Neural cell (in vitro differentiated cells): Measurements from ENCODE around the gene CLPX. TPM values are rescaled to one million over a fixed set of nuclear protein-coding genes. Genes with fewer than 3 reads are reported as not detected.

Experiments
- H2AFZ ChIP-seq: fragments of 200-600, 300-800 bp; sonication (generic), shearing (Covaris generic); 2 replicates; pipeline ENCODE4 v1.6.0; 2014; ENCODE audit warnings: low read depth, mild to moderate bottlenecking, antibody characterized with exemption, low read length, moderate library complexity
- H3F3A ChIP-seq: fragments of 200-600 bp; shearing (Covaris generic); 2 replicates; pipeline ENCODE4 v1.6.1; 2016; ENCODE audit warnings: mild to moderate bottlenecking, moderate library complexity, mixed read lengths, antibody characterized with exemption, low read length; ENCODE audit not compliant: insufficient read depth, poor library complexity, severe bottlenecking
- H3K27ac ChIP-seq: fragments of 200-600, 300-800 bp; sonication (generic), shearing (Covaris generic); 2 replicates; pipeline ENCODE4 v1.5.1; 2014; ENCODE audit warnings: mild to moderate bottlenecking, low read length, moderate library complexity
- H3K27me3 ChIP-seq: fragments of 300-800, 200-600 bp; sonication (generic), shearing (Covaris generic); 2 replicates; pipeline ENCODE4 v1.6.0; 2014; ENCODE audit warnings: mild to moderate bottlenecking, low read depth, low read length, moderate library complexity; ENCODE audit not compliant: insufficient read depth
- H3K36me3 ChIP-seq: fragments of 300-800, 200-600 bp; sonication (generic), shearing (Covaris generic); 2 replicates; pipeline ENCODE4 v1.5.1; 2014; ENCODE audit warnings: mild to moderate bottlenecking, antibody characterized with exemption, low read length, moderate library complexity; ENCODE audit not compliant: insufficient read depth
- H3K4me2 ChIP-seq: fragments of 300-800, 200-600 bp; sonication (generic), shearing (Covaris generic); 2 replicates; pipeline ENCODE4 v1.6.0; 2014; ENCODE audit warnings: mild to moderate bottlenecking, low read length
- H3K4me3 ChIP-seq: fragments of 300-800, 200-600 bp; sonication (generic), shearing (Covaris generic); 2 replicates; pipeline ENCODE4 v1.5.1; 2014; ENCODE audit warnings: mild to moderate bottlenecking, low read length, moderate library complexity
- H3K79me2 ChIP-seq: fragments of 200-600 bp; shearing (Covaris generic); replicated peaks from 2 replicates; pipeline ENCODE4 v1.6.0; 2014; ENCODE audit warnings: mild to moderate bottlenecking, low read length, moderate library complexity; ENCODE audit not compliant: insufficient read depth
- H3K9ac ChIP-seq: fragments of 300-800, 200-600 bp; sonication (generic), shearing (Covaris generic); 2 replicates; pipeline ENCODE4 v1.6.1; 2016; ENCODE audit warnings: mild to moderate bottlenecking, low read length, mixed read lengths
- H3K9me2 ChIP-seq: fragments of 200-600 bp; shearing (Covaris generic); 2 replicates; pipeline ENCODE4 v1.6.1; 2016; ENCODE audit warnings: mild to moderate bottlenecking, low read length, mixed read lengths; ENCODE audit not compliant: insufficient read depth
- H3K9me3 ChIP-seq: fragments of 200-600, 300-800 bp; sonication (generic), shearing (Covaris generic); 2 replicates; pipeline ENCODE4 v1.6.1; 2016; ENCODE audit warnings: mild to moderate bottlenecking, mixed run types, low read length, moderate library complexity, mixed read lengths
- H4K20me1 ChIP-seq: fragments of 200-600 bp; shearing (Covaris generic); 2 replicates; pipeline ENCODE4 v1.6.1; 2016; ENCODE audit warnings: mild to moderate bottlenecking, mixed run types; ENCODE audit not compliant: insufficient read depth
- EP300 ChIP-seq: fragments of 450-650 bp; conservative IDR thresholded peaks from 2 replicates; pipeline ENCODE4 v1.6.1; 2014; ENCODE audit warnings: antibody characterized with exemption, mild to moderate bottlenecking, moderate library complexity; ENCODE audit not compliant: poor library complexity, severe bottlenecking
- EZH2 ChIP-seq: fragments of 200-600, 300-800 bp; shearing (Covaris generic), sonication (generic); IDR thresholded peaks from 2 replicates; pipeline ENCODE4 v1.6.1; 2014; ENCODE audit warnings: antibody characterized with exemption, low read length, borderline replicate concordance, mild to moderate bottlenecking; ENCODE audit not compliant: insufficient read depth, poor library complexity, severe bottlenecking
- MXI1 ChIP-seq: fragments of 450-650 bp; conservative IDR thresholded peaks from 2 replicates; pipeline ENCODE4 v1.6.1; 2014; ENCODE audit warnings: antibody characterized with exemption, mild to moderate bottlenecking; ENCODE audit not compliant: poor library complexity, severe bottlenecking
- POLR2AphosphoS5 ChIP-seq: IDR thresholded peaks from 2 replicates; pipeline ENCODE4 v1.6.1; 2012
- RAD21 ChIP-seq: fragments of 450-650 bp; conservative IDR thresholded peaks from 2 replicates; pipeline ENCODE4 v1.6.1; 2014; ENCODE audit warnings: antibody characterized with exemption, mild to moderate bottlenecking, moderate library complexity
- REST ChIP-seq: IDR thresholded peaks from 2 replicates; pipeline ENCODE4 v1.6.1; 2012; ENCODE audit warnings: borderline replicate concordance
- SMC3 ChIP-seq: fragments of 450-650 bp; conservative IDR thresholded peaks from 2 replicates; pipeline ENCODE4 v1.6.1; 2014; ENCODE audit warnings: antibody characterized with exemption, mild to moderate bottlenecking, moderate library complexity; ENCODE audit not compliant: poor library complexity
- TAF1 ChIP-seq: IDR thresholded peaks from 2 replicates; pipeline ENCODE4 v1.6.1; 2012; ENCODE audit warnings: low read depth
- polyA plus RNA-seq: library from polyadenylated mRNA; depleted of rRNA; stranded (reverse); fragments of >200 nt; gene quantifications from 2 replicates; pipeline ENCODE4 v1.2.3, GENCODE V29; 2014
- small RNA-seq, 3 experiments: library from RNA; depleted of rRNA; stranded (forward); fragments of <200 nt; gene quantifications; one replicate each; pipeline ENCODE3, GENCODE V24; 2012

The CLPX gene
- polyA plus RNA-seq, 1 donor from 2014 or later: 44.9 TPM

GRCh38 chr15:65099336-65099735, 85.8 kb downstream of the CLPX start:
- H3K9me3 ChIP-seq: no peaks in the 10 kb centered on the region
- H3K79me2 ChIP-seq: no peaks in the 10 kb centered on the region
- H4K20me1 ChIP-seq: no peaks in the 10 kb centered on the region
- H3K4me3 ChIP-seq: no peak overlapping the region
- H3K4me2 ChIP-seq: no peak overlapping the region
- peaks cover 14% of the 10 kb centered on the region for H3K27me3 ChIP-seq
- TF ChIP-seq RAD21 (no peak), REST (no peak), MXI1 (no peak), POLR2AphosphoS5 (no peak), SMC3 (no peak), EP300 (no peak), EZH2 (no peak), TAF1 (no peak)
- H3K9ac ChIP-seq: no peak overlapping the region
- no peaks in the 10 kb centered on the region for H3F3A ChIP-seq
- no peak overlapping the region for H2AFZ ChIP-seq
- no peaks in the 10 kb centered on the region for H3K36me3 ChIP-seq
- H3K27ac ChIP-seq: no peak overlapping the region
- H3K9me2 ChIP-seq: no peaks in the 10 kb centered on the region

Small RNAs within 50 kb of the gene (small RNA-seq; reads per million reads assigned to genes)
- gene AC013553.1: 0 reads per million in 3 experiments
- 0 reads per million in 3 experiments for gene AC068213.1
- gene RNU6-686P: 0 reads per million in 3 experiments

Other genes starting within 250 kb of the CLPX start
- 67.6 and 67.7 TPM in 2 replicates for gene SPG21, start 195.4 kb downstream of the CLPX start, polyA plus RNA-seq
- gene MTFMT, start 155.7 kb downstream of the CLPX start, polyA plus RNA-seq: 14.4 and 21.3 TPM in 2 replicates
- gene SLC51B, start 140.0 kb downstream of the CLPX start, polyA plus RNA-seq: not detected in 2 replicates
- gene RASL12, start 117.4 kb downstream of the CLPX start, polyA plus RNA-seq: not detected in 2 replicates
- gene KBTBD13, start 108.6 kb downstream of the CLPX start, polyA plus RNA-seq: not detected in 2 replicates
- gene UBAP1L, start 70.1 kb downstream of the CLPX start, polyA plus RNA-seq: 10.3 TPM in 2 replicates
- gene PDCD7, start 51.5 kb downstream of the CLPX start, polyA plus RNA-seq: 46.8 and 47.5 TPM in 2 replicates
- gene CILP, start 26.1 kb upstream of the CLPX start, polyA plus RNA-seq: 1.4 and 1.6 TPM in 2 replicates
- gene PARP16, start 101.5 kb upstream of the CLPX start, polyA plus RNA-seq: 17.0 and 19.8 TPM in 2 replicates
- not detected in 2 replicates for gene RNU5A-1, start 110.7 kb upstream of the CLPX start, polyA plus RNA-seq
- not detected in 2 replicates for gene RNU5B-1, start 119.3 kb upstream of the CLPX start, polyA plus RNA-seq
- 14.4 and 18.8 TPM in 2 replicates for gene IGDCC3, start 192.7 kb upstream of the CLPX start, polyA plus RNA-seq
- gene IGDCC4, start 237.6 kb upstream of the CLPX start, polyA plus RNA-seq: 1.2 and 3.1 TPM in 2 replicates